ENCODE results near the gene CD55.
"Not testable (repeated sequence)": the region's sequence is repeated elsewhere in the genome, so short reads cannot be mapped to it uniquely, and the experiment has no call there.

The CD55 gene

DNA sequence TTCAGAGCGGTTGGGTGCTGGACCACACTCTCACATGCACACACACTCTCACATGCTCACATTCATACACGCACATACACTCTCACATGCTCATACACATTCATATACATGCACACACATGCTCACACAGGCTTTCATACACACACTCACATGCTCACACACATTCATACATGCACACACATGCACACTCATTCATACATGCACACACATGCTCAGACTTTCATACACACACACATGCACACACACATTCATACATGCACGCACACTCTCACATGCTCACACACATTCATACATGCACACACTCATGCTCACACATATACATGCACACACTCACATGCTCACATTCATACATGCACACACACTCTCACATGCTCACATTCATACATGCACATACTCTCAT lies 6.0 kb upstream of the CD55 start:
- Mint-ChIP-seq H3K4me3 (no peak overlapping the region), H3K27me3 (no peaks in the 10 kb centered on the region), H3K36me3 (no peaks in the 10 kb centered on the region), H3K27ac (no peak overlapping the region), H3K9me3 (no peaks in the 10 kb centered on the region), H3K4me1 (peaks cover 19% of the 10 kb centered on the region)
- no peak for ATAC-seq

DNA sequence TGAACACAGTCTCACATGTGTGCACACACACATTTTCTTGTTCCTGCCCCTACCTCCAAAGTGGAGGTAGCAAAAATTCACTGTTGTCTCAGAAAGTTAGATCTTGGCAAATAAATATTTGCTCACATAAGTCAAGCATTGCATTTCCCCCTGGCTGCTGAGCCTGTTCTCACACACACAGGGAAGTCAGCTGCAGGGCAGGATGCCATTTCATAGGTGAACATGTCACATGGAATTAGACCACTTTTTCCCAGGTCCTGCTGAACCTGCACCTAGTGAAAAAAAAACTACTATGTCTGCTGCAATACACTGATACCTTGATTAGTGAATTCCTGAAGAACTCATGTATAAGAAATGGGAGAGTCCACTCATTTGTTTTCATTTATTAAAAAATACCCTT lies 5.3 kb upstream of the CD55 start:
- Mint-ChIP-seq H3K27ac (no peak overlapping the region), H3K4me1 (peaks cover 19% of the 10 kb centered on the region)

DNA sequence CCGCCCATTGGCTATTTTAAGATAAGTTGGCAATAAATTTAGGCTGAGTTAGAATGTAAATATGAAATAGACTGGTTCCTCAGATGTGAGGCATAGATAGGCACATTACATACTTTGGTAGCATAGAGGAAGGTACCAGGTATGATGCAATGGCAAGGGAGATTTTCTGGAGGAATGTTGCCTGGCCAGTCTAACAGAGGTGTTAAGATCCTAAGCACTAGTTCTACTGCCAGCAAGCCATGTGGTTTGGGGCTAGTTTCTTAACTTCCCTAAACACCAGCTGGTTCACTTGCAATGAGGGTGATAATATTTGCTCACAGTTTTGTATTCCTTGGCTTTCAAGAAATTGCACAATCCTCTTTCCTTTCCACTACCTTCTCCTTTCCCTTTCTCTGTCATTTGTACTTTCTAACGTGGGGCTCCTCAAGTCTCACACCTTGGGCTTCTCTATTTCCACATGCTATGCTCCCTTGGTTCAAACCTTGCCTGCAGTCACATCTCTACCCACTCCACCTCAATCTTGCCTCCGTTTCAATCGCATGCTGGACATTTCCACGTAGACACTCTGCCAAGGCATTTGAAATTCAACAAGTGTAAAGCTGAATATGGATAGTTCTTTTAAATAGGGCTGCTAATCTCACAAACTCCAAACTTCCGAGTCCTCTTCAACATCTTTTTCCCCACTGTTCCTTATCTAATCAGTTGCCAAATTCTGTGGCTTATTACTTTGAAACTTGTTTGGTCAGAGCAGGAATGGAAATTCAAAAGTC lies 4.7 kb upstream of the CD55 start:
- H3K36me3 Mint-ChIP-seq, result no peaks in the 10 kb centered on the region
- no peak overlapping the region for H3K4me3 Mint-ChIP-seq
- H3K27me3 Mint-ChIP-seq, result no peaks in the 10 kb centered on the region
- no peaks in the 10 kb centered on the region for H3K9me3 Mint-ChIP-seq
- no peak for ATAC-seq
- peaks cover 19% of the 10 kb centered on the region for H3K4me1 Mint-ChIP-seq
- no peak overlapping the region for H3K27ac Mint-ChIP-seq

More for the DNA sequence above, 5.3 kb upstream of the CD55 start:
- ATAC-seq, result no peak
- no peak overlapping the region for H3K4me3 Mint-ChIP-seq
- no peaks in the 10 kb centered on the region for H3K27me3 Mint-ChIP-seq
- no peaks in the 10 kb centered on the region for H3K36me3 Mint-ChIP-seq
- no peaks in the 10 kb centered on the region for H3K9me3 Mint-ChIP-seq

DNA sequence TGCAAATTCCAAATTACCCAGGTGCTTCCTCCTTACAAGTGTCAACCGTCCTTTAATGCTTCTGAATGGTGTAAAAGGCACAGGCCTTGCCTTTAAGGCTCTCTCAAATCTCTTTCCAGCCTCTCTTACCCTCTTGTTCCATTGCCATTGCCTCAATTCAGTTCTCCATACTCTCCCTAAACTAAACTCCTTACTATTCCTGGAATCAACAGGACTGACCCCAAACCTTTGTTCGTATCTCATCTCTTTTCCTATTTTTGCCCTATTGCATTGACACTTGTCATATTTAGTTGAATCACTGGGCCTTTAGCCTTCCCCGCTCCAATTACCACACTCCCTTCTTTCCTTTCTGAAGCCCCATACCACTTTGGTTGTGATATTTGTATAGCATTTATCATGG lies 3.9 kb upstream of the CD55 start:
- H3K9me3 Mint-ChIP-seq, result no peaks in the 10 kb centered on the region
- no peak for ATAC-seq
- peak overlapping the region; percentile 30 for H3K27ac Mint-ChIP-seq
- H3K4me1 Mint-ChIP-seq, result peaks cover 19% of the 10 kb centered on the region
- H3K4me3 Mint-ChIP-seq, result no peak overlapping the region
- H3K27me3 Mint-ChIP-seq, result no peaks in the 10 kb centered on the region
- H3K36me3 Mint-ChIP-seq, result no peaks in the 10 kb centered on the region

DNA sequence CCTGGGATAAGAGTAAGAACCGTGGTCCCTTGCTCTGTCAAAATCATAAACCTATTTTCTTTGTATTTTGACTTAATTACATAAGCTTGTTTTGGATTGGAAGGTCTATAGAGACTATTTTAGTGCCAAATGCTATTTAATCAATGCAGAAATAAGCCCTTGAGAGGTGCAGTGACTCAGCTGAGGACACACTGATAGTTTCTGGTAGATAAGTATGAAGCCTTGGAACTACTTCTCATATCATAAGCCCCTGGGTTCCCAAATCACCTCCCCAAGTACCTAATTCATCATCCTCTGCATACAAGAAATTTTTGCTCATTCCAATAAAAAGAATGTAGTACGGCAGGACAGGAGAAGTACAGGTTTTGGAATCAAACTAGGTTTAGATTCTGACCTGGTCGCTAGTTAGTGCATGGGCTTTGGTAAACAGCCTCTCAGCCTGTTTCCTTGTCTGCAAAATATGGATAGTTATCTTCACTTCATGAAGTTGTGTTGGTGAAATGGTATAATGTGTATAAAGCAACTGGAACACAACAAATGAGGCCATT lies 3.3 kb upstream of the CD55 start:
- H3K4me1 Mint-ChIP-seq, result peaks cover 19% of the 10 kb centered on the region
- H3K4me3 Mint-ChIP-seq, result no peak overlapping the region
- H3K36me3 Mint-ChIP-seq, result no peaks in the 10 kb centered on the region
- no peak for ATAC-seq
- H3K27ac Mint-ChIP-seq, result peak overlapping the region; percentile 30
- H3K9me3 Mint-ChIP-seq, result no peaks in the 10 kb centered on the region
- no peaks in the 10 kb centered on the region for H3K27me3 Mint-ChIP-seq

DNA sequence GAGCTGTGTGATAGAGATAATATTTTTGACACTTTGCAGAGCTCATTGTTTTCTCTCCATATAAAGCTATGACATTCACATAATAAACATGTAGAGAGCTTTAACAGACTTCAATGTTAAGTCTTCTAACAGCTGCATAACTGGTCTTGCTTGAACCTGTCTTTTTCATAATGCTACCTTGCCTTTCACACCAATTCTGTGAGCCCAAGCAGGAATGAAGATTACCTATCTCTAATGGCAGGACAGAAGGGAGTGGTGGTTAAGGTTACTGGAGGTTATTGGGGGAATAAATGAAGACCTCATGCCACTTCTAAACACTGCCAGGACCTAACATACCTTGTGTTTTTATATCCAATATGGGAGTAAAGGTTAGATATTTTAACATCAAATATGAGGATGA lies 2.3 kb upstream of the CD55 start:
- H3K27me3 Mint-ChIP-seq, result no peaks in the 10 kb centered on the region
- no peaks in the 10 kb centered on the region for H3K9me3 Mint-ChIP-seq
- peak overlapping the region; percentile 97 for H3K27ac Mint-ChIP-seq
- no peak for ATAC-seq
- peaks cover 7% of the 10 kb centered on the region for H3K36me3 Mint-ChIP-seq
- H3K4me3 Mint-ChIP-seq, result no peak overlapping the region
- H3K4me1 Mint-ChIP-seq, result peaks cover 24% of the 10 kb centered on the region

DNA sequence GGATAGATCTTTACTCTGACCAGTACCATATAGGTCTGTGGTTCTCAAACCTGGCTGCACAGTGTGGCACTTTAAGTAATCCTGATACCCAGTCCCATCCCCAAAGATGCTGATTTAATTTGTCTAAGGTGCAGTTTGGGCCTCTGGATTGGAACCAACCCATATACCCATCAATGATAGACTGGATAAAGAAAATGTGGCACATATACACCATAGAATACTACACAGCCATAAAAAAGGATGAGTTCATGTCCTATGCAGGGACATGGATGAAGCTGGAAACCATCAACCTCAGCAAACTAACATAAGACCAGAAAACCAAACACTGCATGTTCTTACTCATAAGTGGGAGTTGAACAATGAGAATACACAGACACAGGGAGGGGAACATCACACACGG lies 1.4 kb upstream of the CD55 start:
- H3K4me1 Mint-ChIP-seq, result peaks cover 24% of the 10 kb centered on the region
- not testable (repeated sequence) for H3K27me3 Mint-ChIP-seq, ATAC-seq, H3K36me3 Mint-ChIP-seq, H3K9me3 Mint-ChIP-seq, H3K4me3 Mint-ChIP-seq
- peak overlapping the region; percentile 97 for H3K27ac Mint-ChIP-seq

DNA sequence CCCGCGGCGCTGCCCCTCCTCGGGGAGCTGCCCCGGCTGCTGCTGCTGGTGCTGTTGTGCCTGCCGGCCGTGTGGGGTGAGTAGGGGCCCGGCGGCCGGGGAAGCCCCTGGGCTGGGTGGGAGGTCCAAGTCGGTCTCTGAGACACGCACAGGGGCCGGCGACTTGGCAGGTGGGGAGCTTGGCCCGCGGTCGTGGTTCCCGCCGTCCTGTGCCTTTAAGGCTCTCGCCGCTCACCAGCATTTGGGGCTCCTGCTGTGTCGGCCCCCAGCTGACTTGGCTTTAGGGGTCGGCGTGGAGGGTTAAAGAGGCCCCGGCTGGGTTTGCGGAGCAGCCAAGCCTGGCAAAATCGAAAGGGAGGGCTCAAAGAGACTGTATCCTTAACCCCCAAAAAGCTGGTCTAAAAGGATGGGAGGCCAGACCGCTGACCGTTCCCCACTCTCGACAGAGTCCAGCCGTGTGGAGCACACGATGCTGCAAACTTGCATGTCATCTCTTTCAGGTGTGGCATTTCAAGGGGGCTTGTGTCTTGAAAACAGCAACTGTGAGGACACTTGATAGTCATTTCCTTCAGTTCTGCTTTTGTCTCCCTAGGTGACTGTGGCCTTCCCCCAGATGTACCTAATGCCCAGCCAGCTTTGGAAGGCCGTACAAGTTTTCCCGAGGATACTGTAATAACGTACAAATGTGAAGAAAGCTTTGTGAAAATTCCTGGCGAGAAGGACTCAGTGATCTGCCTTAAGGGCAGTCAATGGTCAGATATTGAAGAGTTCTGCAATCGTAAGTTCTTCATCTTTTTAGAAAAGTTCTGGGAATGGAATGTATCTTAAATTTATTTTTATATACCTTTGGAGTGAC lies 540 bp downstream of the CD55 start:
- Mint-ChIP-seq H3K36me3 (peaks cover 18% of the 10 kb centered on the region), H3K27ac (peak overlapping the region; percentile 97), H3K9me3 (no peaks in the 10 kb centered on the region), H3K4me3 (peak overlapping the region; percentile 94), H3K27me3 (no peaks in the 10 kb centered on the region), H3K4me1 (peaks cover 24% of the 10 kb centered on the region)
- peak; percentile 6 for ATAC-seq

DNA sequence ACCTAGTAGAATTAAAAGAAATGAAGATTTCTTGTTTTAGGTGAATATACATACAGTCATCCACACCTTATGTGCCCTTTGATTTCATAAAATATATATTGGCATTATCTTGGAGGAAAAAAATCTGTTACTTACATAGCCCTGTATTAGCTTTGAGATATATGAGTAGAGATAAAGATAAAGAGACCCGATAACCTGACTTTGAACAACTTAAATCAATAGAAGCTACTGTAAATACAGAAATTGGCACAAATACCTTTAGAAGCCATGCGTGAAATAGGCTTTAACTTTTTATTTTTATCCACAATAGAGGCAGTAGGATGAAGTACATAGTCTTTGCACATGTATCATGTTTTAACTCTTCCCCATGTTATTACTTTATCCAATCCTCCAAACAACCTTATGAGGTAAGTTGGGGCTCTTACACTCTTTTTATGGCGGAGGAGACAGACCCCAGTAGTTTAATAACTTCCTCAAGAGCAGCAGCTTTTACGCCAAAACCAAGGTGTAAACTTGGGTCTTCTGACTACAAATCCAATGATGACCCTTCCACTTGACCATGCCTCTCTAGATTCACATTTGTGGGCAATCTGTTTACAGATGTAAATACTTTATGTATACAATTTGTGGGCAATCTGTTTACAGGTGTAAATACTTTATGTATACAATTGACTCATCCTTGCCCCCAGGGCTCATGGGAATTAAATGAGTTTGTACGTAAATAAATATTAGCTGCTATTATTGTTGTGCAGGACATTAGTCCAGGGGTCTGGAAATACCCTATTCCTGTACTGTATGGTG lies 2.1 kb downstream of the CD55 start:
- ATAC-seq, result no peak
- Mint-ChIP-seq H3K9me3 (no peaks in the 10 kb centered on the region), H3K36me3 (peaks cover 34% of the 10 kb centered on the region), H3K4me1 (peaks cover 25% of the 10 kb centered on the region), H3K27ac (peak overlapping the region; percentile 55), H3K4me3 (peak overlapping the region; percentile 41), H3K27me3 (no peaks in the 10 kb centered on the region)

DNA sequence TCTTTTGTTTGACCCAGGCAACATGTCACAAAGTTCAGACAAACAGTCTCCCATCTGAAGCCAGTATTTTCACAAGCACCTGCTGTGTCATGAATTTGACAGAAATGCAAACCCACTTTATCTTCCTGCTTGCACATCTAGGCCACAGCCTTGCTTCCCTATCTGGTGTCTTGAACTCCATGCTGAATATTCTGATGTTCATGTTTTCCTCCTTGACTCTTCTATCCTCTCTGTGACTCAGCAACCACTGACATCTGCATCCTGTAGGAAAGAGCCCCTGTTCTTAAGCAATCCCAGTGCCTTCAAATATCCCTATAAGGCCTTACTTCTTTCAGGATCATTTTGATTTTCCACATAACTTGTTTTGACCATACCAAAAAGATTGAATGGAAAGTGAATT lies 6.5 kb downstream of the CD55 start:
- no peaks in the 10 kb centered on the region for H3K27me3 Mint-ChIP-seq
- no peak overlapping the region for H3K4me3 Mint-ChIP-seq
- no peak for ATAC-seq
- peaks cover 59% of the 10 kb centered on the region for H3K36me3 Mint-ChIP-seq
- peaks cover 54% of the 10 kb centered on the region for H3K4me1 Mint-ChIP-seq
- no peaks in the 10 kb centered on the region for H3K9me3 Mint-ChIP-seq
- H3K27ac Mint-ChIP-seq, result peak overlapping the region; percentile 38

DNA sequence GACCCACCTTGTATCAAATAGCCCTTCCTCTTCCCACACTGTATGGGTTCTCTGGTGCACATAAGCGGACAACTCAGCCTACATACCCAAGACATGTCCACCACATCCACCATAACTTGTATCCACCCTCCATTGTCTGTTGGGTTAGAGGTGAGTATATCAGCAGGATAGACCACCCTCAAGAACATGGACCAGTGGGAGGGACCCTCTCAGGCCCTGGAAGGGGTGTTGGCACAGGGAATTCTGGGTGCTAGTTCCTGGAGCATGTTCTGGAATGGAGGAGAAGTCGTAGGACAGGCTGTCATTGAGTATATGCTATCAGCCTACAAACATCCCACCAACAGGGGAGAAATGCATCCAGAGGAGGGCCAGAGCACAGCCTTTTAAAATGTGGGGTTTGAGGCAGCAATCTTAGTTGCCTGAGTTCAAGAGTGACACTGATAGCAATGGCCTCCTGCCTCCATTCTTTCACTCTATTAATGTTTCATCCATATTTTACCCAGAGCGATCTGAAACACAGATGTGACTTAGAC lies 7.5 kb downstream of the CD55 start:
- peaks cover 55% of the 10 kb centered on the region for H3K4me1 Mint-ChIP-seq
- peak overlapping the region; percentile 55 for H3K27ac Mint-ChIP-seq
- H3K4me3 Mint-ChIP-seq, result no peak overlapping the region
- H3K36me3 Mint-ChIP-seq, result peaks cover 63% of the 10 kb centered on the region
- no peaks in the 10 kb centered on the region for H3K27me3 Mint-ChIP-seq
- peaks cover 3% of the 10 kb centered on the region for H3K9me3 Mint-ChIP-seq
- no peak for ATAC-seq

DNA sequence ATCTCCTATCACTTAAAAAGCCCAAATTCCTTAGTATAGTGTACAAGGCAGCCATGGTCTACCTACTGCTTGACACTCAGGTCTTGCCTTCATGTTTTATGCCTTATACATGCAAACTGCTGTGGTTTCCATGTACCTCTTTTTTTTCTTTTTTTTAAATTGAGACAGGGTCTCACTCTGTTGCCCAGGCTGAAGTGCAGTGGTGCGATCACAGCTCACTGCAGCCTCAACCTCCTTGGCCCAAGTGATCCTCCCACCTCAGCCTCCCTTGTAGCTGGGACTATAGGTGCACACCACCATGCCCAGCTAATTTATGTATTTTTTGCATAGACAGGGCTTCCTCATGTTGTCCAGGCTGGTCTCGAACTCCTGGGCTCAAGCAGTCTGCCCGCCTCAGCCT lies 8.0 kb downstream of the CD55 start:
- Mint-ChIP-seq H3K9me3 (peaks cover 3% of the 10 kb centered on the region), H3K27me3 (no peaks in the 10 kb centered on the region), H3K4me1 (peaks cover 59% of the 10 kb centered on the region), H3K27ac (peak overlapping the region; percentile 55), H3K4me3 (no peak overlapping the region), H3K36me3 (peaks cover 66% of the 10 kb centered on the region)
- no peak for ATAC-seq

DNA sequence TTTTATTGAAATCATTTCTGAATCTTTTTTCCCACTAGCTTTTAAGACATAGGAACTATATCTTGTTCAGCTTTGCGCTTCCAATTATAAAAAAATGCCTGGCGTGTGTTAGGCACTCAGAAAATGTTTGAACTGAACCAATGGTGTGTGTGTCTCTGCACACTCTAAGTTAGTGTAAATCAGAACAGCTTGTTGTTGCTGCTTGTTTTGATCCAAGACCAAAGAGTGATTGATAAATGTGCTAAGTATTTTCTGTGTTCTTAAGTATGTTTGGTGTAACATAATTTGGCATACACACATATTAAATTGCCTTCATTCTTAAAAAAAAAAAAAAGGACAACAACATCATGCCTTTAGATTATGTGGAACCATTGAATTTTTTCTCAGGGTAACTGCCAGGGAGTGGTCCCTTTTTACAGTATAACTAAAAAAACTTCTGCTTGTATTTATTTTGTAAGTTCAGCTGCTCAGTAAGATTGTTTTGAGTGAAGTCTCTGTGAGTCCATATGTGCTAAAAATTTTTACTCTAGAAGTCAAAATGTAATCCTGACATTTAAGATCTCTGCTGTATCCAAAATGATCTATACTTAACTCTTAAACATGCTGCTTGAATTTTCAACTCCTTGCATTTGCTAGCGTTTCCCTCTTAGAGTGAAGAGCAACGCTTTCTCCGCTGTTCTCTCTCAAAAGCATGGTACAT lies 8.7 kb downstream of the CD55 start:
- no peak for ATAC-seq
- Mint-ChIP-seq H3K4me1 (peaks cover 65% of the 10 kb centered on the region), H3K27ac (peak overlapping the region; percentile 55), H3K9me3 (peaks cover 3% of the 10 kb centered on the region), H3K36me3 (peaks cover 70% of the 10 kb centered on the region), H3K4me3 (no peak overlapping the region), H3K27me3 (no peaks in the 10 kb centered on the region)

Measured in stimulated activated memory B cell treated with anti-CD40 and anti-IgM and Interleukin-4, amounts not matched to agents 10 μg/mL and 1 μg/mL and 100 μg/mL, for 72 hours (primary cell).